Brain microvascular endothelial cell (primary cell): ENCODE results near the gene EPN3.

Experiments
- DNase-seq: peaks from one replicate; pipeline ENCODE4 v3.0.0-alpha.2; 2020
- H3K27ac ChIP-seq: fragments of 250-450 bp; sonication (Bioruptor Pico); 2 replicates; pipeline ENCODE4 v1.5.1; 2020; ENCODE audit warnings: mild to moderate bottlenecking, moderate library complexity
- H3K27me3 ChIP-seq: fragments of 250-450 bp; sonication (Bioruptor Pico); replicated peaks from 2 replicates; pipeline ENCODE4 v1.5.1; 2020; ENCODE audit warnings: mild to moderate bottlenecking
- H3K36me3 ChIP-seq: fragments of 250-450 bp; sonication (Bioruptor Pico); replicated peaks from 2 replicates; pipeline ENCODE4 v1.5.1; 2020; ENCODE audit warnings: mild to moderate bottlenecking
- H3K4me3 ChIP-seq: 2 replicates; pipeline ENCODE4 v1.5.1; 2011; ENCODE audit warnings: low read depth, mild to moderate bottlenecking, control low read depth, low read length, moderate library complexity
- CTCF ChIP-seq: IDR thresholded peaks from 2 replicates; pipeline ENCODE4 v1.5.1; 2011; ENCODE audit warnings: low read depth, mild to moderate bottlenecking, moderate library complexity, low read length, control low read depth, inconsistent platforms; ENCODE audit errors: missing control alignments
- in situ Hi-C: cut with HindIII; loops from 2 replicates; pipeline ENCODE4 v1.10.0; 2017; ENCODE audit warnings: low sequenced_read_pairs, low pct_ligation_motif_present

EPN3 gene

GRCh38 chr17:50549256-50549941 lies 16.9 kb downstream of the EPN3 start:
- in situ Hi-C loops = no loop called here
- peaks cover 3% of the 10 kb centered on the region for H3K36me3 ChIP-seq

GRCh38 chr17:50549969-50550368 lies 17.4 kb downstream of the EPN3 start:
- TF ChIP-seq CTCF = no peak

More at GRCh38 chr17:50549256-50549941, 16.9 kb downstream of the EPN3 start:
- DNase-seq = no peak
- no peaks in the 10 kb centered on the region for H3K27me3 ChIP-seq
- H3K4me3 ChIP-seq = no peak overlapping the region
- TF ChIP-seq CTCF = no peak
- H3K27ac ChIP-seq = no peak overlapping the region

GRCh38 chr17:50550661-50551432 lies 18.3 kb downstream of the EPN3 start:
- DNase-seq = peak; percentile 78
- in situ Hi-C loops = loop anchor here (25.0 kb wide), 1 partner anchor 136 kb away; no protein-coding TSS in a partner anchor

More at GRCh38 chr17:50549969-50550368, 17.4 kb downstream of the EPN3 start:
- Histone ChIP-seq H3K4me3 (no peak overlapping the region), H3K36me3 (peaks cover 3% of the 10 kb centered on the region), H3K27me3 (no peaks in the 10 kb centered on the region), H3K27ac (no peak overlapping the region)
- in situ Hi-C loops = loop anchor here (25.0 kb wide), 1 partner anchor 137 kb away; no protein-coding TSS in a partner anchor
- DNase-seq = no peak

GRCh38 chr17:50551433-50551815 lies 18.9 kb downstream of the EPN3 start:
- no peak for DNase-seq
- in situ Hi-C loops = loop anchor here (25.0 kb wide), 1 partner anchor 136 kb away; no protein-coding TSS in a partner anchor
- no peak overlapping the region for H3K4me3 ChIP-seq

More at GRCh38 chr17:50550661-50551432, 18.3 kb downstream of the EPN3 start:
- H3K4me3 ChIP-seq = no peak overlapping the region
- no peaks in the 10 kb centered on the region for H3K27me3 ChIP-seq
- H3K36me3 ChIP-seq = peaks cover 3% of the 10 kb centered on the region
- peak; percentile 95 for TF ChIP-seq CTCF
- H3K27ac ChIP-seq = no peak overlapping the region

GRCh38 chr17:50551884-50552283 lies 19.3 kb downstream of the EPN3 start:
- H3K27ac ChIP-seq = no peak overlapping the region
- TF ChIP-seq CTCF = no peak
- no peak for DNase-seq
- H3K4me3 ChIP-seq = no peak overlapping the region
- peaks cover 2% of the 10 kb centered on the region for H3K27me3 ChIP-seq
- in situ Hi-C loops = loop anchor here (25.0 kb wide), 1 partner anchor 135 kb away; no protein-coding TSS in a partner anchor
- H3K36me3 ChIP-seq = peaks cover 3% of the 10 kb centered on the region

More at GRCh38 chr17:50551433-50551815, 18.9 kb downstream of the EPN3 start:
- TF ChIP-seq CTCF = no peak
- Histone ChIP-seq H3K36me3 (peaks cover 3% of the 10 kb centered on the region), H3K27me3 (no peaks in the 10 kb centered on the region), H3K27ac (no peak overlapping the region)
